ENCODE results near the gene TYMP.

DNA sequence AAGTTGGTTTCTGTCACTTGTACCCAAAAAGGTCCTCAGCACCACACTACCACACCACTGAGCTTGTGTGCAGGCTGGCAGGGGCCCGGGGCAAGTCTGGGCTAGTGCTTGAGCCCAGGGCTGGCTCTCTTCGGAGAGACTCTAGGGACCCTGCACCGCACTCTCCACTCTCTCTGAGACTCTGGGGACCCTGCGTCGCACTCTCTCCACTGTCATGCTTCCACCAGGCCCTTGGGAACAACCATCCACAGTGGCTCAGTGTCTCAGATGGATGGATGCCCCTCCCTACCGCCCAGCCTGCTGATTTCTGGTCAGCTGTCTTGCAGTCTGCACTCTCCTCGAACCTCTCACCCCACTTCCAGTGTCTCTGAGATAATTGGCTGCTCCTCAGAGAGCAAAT, 52.9 kb downstream of the TYMP start:
- no peak for TF ChIP-seq POLR2A (IDR thresholded peaks at IDR 0.05; ENCODE audit: low read depth)
- TF ChIP-seq CTCF (IDR thresholded peaks at IDR 0.05), result no peak
- no peak for TF ChIP-seq EP300 (IDR thresholded peaks at IDR 0.05)
